RCC 7860 (cell line): Measurements from ENCODE around the gene KLHL34.

ENCODE experiments used
- DNase-seq: peaks from one replicate; pipeline ENCODE4 v3.0.0-alpha.2; 2015; ENCODE audit warnings: low spot score
- FAIRE-seq: peaks from 2 replicates; lab custom pipeline; 2012; peaks lifted over from hg19 to GRCh38; lab: Jason Lieb, UNC

The KLHL34 gene

DNA sequence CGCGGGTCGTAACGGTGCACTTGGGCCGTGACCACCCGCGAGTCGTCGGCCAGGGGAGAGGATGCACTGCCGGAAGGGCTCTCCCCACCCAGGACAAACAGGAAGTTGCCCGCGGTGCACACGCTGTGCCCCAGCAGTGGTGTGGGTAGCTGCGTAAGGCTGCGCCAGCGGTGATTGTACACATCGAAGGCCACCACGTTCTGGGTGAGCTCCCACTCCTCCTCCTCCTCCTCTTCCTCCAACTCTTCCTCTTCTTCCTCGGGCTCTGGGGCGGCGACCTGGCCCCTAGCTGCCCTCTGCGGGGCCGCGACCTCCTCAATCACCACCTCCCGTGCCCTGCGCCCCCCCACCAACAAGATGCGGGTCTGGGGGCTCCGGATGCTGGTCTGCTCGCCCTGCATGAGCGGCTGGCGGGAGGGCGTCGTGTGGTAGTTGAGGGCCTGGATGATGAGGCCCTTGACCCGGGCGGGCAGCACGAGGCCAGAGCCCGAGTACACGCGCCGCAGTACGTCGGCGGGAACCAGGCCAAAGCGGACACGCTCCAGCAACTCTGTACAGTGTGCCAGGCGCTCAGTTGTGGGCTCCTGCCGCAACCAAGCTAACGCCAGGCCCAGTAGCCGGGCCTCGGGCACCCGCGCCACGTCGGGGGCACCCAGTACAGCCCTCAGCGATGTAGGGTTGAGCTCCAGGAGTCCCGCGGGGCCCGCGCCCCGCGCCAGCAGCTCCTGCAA is 1.4 kb downstream of the KLHL34 start:
- FAIRE-seq, result no peak
- DNase-seq, result no peak

GRCh38 chrX:21655901-21656586 is 2.1 kb downstream of the KLHL34 start:
- DNase-seq (no peak), FAIRE-seq (no peak)

- DNase-seq (no peak), FAIRE-seq (no peak)
Measured at GRCh38 chrX:21645886-21646285, 12.2 kb downstream of the KLHL34 start.

DNA sequence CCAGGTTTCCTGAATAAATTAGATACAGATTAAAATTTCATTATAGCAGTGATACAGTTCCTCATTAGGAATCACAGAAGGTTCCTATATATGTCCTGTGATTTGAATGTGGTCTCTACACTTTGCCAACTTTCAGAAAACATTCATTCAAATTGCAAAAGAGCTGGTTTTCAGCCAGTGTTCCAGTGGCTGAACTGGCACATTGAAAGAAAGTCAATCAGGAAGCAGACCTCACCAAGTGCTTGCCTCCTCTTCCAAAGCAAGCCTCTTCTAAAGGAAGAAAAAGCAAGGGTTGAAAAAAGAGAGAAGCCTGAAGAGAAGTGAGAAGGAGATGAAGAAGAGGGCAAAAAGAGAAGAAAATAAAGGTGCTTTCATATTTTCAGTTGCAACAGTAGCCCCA is 12.7 kb downstream of the KLHL34 start:
- DNase-seq (no peak), FAIRE-seq (no peak)

DNA sequence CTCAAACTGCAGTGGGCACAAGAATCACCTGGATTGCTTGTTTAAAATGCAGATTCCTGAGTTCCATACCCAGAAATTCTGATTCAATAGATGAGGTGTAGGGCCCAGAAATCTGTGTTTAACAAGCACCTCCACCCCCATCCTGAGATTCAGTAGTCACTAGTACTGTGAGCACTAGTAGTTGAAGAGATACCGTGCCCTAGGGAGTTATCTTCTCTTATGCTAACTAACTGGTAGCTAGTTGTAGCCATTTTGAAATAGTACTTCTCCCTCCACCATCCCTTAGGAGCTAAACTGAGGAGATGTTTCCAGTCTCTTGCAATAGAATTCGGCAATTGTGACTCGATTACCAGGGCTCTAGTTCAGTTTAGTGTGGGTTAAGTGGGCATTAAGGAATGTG is 18.4 kb downstream of the KLHL34 start:
- DNase-seq (no peak), FAIRE-seq (no peak)

DNA sequence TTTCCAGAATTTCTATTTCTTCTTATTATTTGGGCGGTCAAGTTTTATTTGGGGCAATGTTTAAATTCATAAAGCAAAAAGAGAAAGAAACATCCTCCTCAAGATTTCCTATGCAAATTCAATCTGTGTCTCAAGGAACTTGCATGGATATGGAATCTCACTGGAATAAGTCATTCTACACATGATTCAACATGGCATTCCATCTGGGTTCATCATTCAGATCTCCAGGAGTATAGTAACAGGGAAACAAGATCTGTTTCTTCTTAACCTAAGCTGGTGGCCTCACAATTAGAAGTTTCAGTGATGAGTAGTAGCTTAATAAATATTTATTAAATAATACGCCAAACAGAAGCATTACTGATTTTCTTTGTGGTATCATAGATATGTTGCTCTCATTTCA is 19.8 kb downstream of the KLHL34 start:
- DNase-seq (no peak), FAIRE-seq (no peak)

- FAIRE-seq, result no peak
- no peak for DNase-seq
Measured at GRCh38 chrX:21632027-21632426, 26.1 kb downstream of the KLHL34 start.

DNA sequence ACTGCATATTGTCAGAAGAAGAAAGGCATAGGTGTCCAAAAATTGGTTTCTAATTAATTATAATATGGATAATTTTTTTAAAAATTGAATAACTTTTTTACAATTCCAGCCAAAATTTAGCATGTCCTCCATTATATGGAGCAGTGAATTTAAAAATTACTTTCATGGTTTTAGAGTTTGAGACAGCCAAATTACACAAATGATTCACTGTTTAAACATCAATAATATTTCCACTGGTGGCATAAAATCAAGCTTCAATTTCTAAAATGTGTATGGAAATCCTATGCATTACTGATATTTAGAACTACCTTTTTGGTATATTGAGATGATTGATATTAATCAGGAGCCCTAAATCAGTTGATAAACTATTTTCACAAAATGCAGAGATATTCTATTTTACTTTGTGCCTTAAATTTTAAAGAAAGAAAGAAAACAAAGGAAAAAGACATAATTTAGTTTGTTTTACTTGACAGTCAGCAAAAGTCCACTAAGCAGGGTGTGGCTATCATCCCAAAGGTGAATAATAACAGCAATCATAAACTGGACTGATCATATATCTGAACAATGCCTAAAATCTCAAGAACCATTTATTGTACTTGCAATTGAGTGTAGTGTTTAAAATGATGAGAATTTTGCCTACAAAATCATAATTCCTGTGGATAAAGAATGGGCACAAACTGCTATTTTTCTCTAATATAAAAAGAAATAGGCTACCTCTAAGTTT is 34.2 kb downstream of the KLHL34 start:
- FAIRE-seq, result no peak
- DNase-seq, result no peak

- FAIRE-seq, result no peak
- no peak for DNase-seq
Measured at GRCh38 chrX:21620234-21620633, 37.9 kb downstream of the KLHL34 start.

DNA sequence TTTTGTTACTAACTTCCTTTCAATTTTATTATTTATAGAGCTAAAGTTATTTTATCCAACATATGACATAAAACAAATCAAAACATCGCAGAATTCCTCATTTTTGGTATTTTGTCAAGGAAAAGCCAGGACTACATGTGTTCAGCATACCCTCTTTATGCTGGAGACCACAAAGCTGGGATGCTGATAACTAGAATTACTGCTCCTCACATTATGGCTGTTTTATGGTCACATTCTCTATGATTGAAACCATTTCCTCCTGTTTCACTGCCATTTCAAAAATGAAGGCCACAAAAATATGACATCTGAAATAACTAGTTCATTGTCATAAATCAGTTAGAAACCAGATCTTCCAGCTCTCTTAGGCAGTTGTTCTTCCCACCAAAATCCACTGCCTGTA is 41.7 kb downstream of the KLHL34 start:
- no peak for FAIRE-seq
- no peak for DNase-seq

- FAIRE-seq, result no peak
- DNase-seq, result no peak
Measured at GRCh38 chrX:21612154-21612553, 46.0 kb downstream of the KLHL34 start.

DNA sequence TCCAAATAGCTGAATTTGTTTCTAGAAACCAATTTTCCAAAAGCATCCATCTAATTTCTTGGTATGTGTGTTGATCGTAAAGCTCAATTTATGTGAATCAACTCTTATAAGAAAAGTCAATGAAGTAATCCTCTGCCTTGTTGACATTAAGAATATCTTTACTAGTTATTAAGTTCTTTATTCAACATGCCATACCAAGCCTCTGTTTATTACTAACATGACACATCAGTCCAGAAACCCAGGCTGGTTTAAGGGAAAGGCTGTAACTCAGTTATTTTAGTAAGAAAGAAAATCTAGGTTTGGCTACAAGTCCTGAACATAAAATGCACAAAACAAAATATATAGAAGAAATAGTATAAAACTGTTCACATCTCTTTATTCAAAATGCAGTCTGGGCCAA is 48.0 kb downstream of the KLHL34 start:
- FAIRE-seq (no peak), DNase-seq (no peak)

- FAIRE-seq, result no peak
- DNase-seq, result no peak
Measured at GRCh38 chrX:21606002-21606401, 52.1 kb downstream of the KLHL34 start.
